Astrocyte of the cerebellum (primary cell): Measurements from ENCODE around the gene PSTPIP2.

Experiments
- DNase-seq: peaks from one replicate; pipeline ENCODE4 v3.0.0-alpha.2; 2011; ENCODE audit warnings: low read depth
- H3K4me3 ChIP-seq: 2 replicates; pipeline ENCODE4 v1.5.1; 2011; ENCODE audit warnings: mild to moderate bottlenecking, low read depth, low read length, moderate library complexity
- CTCF ChIP-seq: IDR thresholded peaks from 2 replicates; pipeline ENCODE4 v1.5.1; 2012; ENCODE audit warnings: low read length, low read depth, moderate library complexity, mild to moderate bottlenecking; ENCODE audit errors: missing control alignments
- in situ Hi-C: cut with HindIII; loops from 2 replicates; pipeline ENCODE4 v1.10.0; 2017; ENCODE audit warnings: low sequenced_read_pairs

The PSTPIP2 gene

GRCh38 chr18:45958730-45959129, 113.3 kb downstream of the PSTPIP2 start:
- no peak overlapping the region for H3K4me3 ChIP-seq
- in situ Hi-C loops = no loop called here
- no peak for TF ChIP-seq CTCF
- no peak for DNase-seq

GRCh38 chr18:45958027-45958426, 114.0 kb downstream of the PSTPIP2 start:
- in situ Hi-C loops = no loop called here
- H3K4me3 ChIP-seq = no peak overlapping the region
- no peak for DNase-seq
- TF ChIP-seq CTCF = no peak

GRCh38 chr18:45957100-45957499, 115.0 kb downstream of the PSTPIP2 start:
- DNase-seq = peak; percentile 62
- H3K4me3 ChIP-seq = no peak overlapping the region
- in situ Hi-C loops = no loop called here
- no peak for TF ChIP-seq CTCF

- no peak overlapping the region for H3K4me3 ChIP-seq
- TF ChIP-seq CTCF = no peak
- DNase-seq = peak; percentile 58
- in situ Hi-C loops = no loop called here
These were observed 117.8 kb downstream of the PSTPIP2 start for GRCh38 chr18:45954070-45954934.

- DNase-seq = peak; percentile 9
- TF ChIP-seq CTCF = no peak
- in situ Hi-C loops = no loop called here
- no peak overlapping the region for H3K4me3 ChIP-seq
These were observed 120.9 kb downstream of the PSTPIP2 start for GRCh38 chr18:45951016-45951714.

- DNase-seq = no peak
- no peak overlapping the region for H3K4me3 ChIP-seq
- in situ Hi-C loops = no loop called here
- TF ChIP-seq CTCF = no peak
These were observed 126.4 kb downstream of the PSTPIP2 start for GRCh38 chr18:45945669-45946068.
